HG02840 (cell line): ENCODE measurements around the gene OR4N2.
"Not testable (repeated sequence)": the region's sequence is repeated elsewhere in the genome, so short reads cannot be mapped to it uniquely, and the experiment has no call there.

Experiments
- ATAC-seq: cut with Tn5 transposase; IDR thresholded peaks from one replicate; pipeline ENCODE4 v1.9.1; 2021; ENCODE audit warnings: mild to moderate bottlenecking, moderate library complexity, moderate number of reproducible peaks; ENCODE audit not compliant: unreplicated experiment, low FRiP score

Gene OR4N2, protein sequence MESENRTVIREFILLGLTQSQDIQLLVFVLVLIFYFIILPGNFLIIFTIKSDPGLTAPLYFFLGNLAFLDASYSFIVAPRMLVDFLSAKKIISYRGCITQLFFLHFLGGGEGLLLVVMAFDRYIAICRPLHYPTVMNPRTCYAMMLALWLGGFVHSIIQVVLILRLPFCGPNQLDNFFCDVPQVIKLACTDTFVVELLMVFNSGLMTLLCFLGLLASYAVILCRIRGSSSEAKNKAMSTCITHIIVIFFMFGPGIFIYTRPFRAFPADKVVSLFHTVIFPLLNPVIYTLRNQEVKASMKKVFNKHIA

DNA sequence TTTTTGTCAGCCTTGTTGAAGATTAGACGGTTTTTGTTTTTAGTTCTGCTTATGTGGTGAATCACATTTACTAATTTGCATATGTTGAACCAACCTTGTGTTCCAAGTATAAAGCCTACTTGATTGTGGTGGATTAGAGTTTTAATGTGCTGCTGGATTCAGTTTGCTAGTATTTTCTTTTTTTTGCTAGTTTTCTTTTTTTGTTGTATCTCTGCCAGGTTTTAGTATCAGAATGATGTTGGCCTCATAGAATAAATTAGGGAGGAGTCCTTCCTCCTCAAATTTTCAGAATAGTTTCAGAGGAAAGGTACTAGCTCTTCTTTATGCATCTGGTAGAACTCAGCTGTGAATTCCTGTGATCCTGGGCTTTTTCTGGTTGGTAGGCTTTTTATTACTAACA is at the start of gene OR4N2:
Gene OR4N2, plus strand, starts transcription at position 301 of the 400 bp plus-strand sequence. CDS start 23,679 bp downstream, outside the sequence.
- ATAC-seq, result not testable (repeated sequence)

DNA sequence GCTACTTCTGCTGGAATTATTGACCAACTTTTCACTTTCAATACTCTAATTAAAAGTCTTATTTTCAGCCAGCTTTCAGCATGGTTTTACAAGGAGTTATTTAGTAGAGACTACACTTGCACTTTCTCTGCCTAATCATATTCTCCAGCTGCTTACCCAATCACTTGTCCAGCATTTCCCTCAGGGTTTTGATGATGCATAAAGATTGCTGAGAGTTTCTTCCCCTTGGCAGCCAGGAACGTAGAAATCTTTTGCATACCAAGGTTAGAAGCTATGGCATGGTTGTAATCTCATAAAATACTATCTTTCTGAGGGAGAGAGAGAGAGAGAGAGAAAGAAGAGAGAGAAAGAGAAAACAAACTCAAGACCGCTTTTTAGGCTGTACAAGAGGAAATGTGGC is 49.4 kb upstream of the OR4N2 start:
- no peak for ATAC-seq

DNA sequence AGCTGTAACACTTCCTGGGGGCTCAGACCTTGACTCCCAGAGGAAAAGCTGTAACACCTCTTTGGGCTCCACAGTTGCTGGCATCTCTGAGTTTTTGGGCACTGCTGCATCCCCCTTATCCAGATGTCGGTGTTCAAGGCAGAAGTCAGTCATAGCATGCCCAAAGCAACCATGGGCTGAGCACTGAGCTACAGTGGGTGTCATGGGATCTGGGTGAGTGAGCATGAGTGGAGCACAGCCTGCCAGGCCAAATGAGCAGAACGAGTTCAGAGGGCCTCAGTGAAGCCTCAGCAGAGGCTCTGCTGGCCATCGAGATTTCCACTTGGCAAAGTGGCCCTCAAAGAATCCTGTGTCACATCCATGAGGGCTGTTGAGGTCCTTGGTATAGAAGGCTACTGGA is 32.1 kb upstream of the OR4N2 start:
- not testable (repeated sequence) for ATAC-seq

DNA sequence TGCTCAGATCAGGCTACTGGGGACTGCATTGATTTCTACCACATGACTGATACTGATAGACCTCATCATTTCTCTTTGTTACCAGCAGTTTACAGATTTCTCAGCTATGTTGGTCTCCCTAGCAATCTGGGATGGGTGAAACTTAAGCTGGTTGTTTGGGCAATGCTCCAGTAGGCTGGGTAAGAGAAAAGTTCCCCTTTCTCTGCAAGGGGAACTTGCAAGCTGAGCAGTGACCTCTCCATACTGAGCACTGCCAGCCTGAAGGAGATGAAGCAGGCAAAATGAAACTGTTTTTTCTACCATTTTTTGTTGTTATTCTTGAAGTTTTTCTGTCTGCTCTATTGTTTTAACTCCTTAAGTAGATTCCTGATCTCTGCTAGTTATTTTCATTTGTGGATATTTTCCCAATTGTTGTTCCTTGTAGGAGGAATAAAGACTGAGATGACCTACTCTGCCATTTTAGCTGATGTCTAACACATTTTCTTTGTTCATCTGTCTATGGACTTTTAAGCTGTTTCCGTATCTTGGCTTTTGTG is 31.6 kb upstream of the OR4N2 start:
- no peak for ATAC-seq

DNA sequence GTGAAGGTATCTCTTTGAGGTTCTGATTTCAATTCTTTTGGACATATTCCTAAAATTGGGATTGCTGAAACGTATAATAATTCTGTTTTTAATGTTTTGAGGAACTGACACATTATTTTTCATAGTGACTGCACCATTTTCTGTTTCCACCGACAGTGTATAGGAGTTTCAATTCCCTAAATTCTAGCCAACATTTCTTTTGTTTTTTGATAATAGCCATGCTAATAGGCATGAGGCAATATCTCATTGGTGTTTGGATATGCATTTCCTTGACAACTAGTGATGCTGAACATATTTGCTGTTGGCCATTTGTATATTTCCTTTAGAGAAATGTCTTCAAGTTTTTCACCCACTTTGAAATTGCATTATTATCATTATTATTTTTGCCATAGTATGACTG is 31.1 kb upstream of the OR4N2 start:
- ATAC-seq, result not testable (repeated sequence)

DNA sequence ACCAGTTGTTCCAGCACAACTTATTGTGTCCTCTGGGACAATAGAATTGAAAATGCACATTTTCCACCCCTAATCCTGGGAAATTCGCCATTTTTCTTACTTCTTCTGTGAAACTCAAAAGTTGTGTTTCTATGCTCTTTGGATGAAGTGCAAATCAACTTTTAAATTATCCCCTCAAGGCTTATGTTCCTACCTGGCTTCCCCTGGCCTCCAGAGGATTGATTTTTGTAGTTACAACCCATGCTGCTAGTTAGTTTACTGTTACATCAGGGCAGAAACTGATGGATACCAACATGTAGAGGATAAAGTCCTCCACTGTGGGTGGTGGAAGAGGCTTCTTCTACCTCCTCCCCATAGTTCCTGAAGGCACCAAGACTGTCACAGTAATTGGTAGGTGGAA is 30.4 kb upstream of the OR4N2 start, which contains the start of gene OR4M1:
Gene OR4M1, plus strand, starts transcription at position 301 of the 400 bp plus-strand sequence. CDS start 6,819 bp downstream, outside the sequence.
- ATAC-seq, result not testable (repeated sequence)

DNA sequence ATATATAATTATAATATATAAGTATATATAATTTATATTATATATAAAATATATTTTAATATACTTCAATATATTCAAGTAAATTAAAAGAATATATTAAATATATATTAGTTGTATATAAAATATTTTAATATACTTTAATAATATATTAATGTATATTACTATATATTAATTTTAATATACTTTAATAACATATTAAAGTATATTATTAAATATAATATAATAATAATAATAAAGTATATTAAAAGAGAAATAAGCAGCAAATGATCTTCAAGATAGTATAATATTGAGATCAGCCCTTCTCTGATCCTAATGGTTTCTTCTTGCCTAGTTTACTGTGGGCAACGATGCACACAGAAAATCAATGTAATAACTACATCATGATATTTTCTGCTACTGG is 28.0 kb upstream of the OR4N2 start:
- ATAC-seq, result no peak

DNA sequence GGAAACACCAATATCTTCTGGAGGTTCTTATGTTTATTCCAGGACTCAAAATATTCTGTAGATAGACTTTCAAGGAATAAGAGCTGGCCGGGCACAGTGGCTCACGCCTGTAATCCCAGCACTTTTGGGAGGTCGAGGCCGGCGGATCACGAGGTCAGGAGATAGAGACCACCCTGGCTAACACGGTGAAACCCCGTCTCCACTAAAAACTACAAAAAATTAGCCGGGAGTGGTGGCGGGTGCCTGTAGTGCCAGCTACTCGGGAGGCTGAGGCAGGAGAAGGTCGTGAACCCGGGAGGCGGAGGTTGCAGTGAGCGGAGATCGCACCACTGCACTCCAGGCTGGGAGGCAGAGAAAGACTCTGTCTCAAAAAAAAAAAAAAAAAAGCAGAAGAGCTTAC is 17.7 kb upstream of the OR4N2 start:
- not testable (repeated sequence) for ATAC-seq

DNA sequence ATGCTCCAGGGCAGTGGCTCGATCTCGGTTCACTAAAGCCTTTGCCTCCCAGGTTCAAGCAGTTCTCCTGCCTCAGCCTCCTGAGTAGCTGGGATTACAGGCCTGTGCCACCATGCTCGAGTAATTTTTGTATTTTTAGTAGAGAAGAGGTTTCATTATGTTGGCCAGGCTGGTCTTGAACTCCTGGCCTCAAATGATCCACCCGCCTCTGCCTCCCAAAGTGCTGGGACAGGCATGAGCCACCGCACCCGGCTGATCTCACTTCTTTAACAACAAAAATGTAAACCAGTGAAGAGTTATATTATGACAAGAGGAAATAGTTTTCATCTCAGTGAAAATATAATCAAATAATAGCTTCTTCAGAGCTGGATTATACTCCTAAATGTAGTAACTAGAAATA is 16.3 kb upstream of the OR4N2 start:
- ATAC-seq, result not testable (repeated sequence)

DNA sequence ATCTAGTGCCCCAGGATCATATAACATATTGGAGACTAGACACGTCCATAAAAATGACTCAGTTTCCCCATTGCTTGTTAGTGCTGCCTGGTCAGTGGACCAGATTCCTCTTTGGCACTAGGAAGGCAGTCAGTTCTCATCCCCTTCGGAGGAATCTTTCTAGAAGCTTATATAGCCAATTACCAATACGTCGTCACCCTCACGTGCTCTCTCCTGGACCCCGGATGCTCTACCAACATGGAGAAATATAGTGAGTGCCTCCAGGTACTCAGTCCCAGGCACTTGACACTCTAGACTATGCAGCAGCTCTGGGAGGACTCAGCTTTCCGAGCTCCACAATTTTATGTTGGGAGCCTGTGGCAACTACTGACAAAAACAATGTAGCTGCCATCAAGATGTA is 15.4 kb upstream of the OR4N2 start:
- ATAC-seq, result not testable (repeated sequence)

DNA sequence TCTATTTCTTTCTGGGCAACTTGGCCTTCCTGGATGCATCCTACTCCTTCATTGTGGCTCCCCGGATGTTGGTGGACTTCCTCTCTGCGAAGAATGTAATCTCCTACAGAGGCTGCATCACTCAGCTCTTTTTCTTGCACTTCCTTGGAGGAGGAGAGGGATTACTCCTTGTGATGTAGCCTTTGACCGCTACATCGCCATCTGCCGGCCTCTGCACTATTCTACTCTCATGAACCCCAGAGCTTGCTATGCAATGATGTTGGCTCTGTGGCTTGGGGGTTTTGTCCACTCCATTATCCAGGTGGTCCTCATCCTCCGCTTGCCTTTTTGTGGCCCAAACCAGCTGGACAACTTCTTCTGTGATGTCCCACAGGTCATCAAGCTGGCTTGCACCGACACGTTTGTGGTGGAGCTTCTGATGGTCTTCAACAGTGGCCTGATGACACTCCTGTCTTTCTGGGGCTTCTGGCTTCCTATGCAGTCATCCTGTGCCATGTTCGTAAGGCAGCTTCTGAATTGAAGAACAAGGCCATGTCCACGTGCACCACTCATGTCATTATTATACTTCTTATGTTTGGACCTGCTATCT is 7.0 kb upstream of the OR4N2 start:
- ATAC-seq, result not testable (repeated sequence)

DNA sequence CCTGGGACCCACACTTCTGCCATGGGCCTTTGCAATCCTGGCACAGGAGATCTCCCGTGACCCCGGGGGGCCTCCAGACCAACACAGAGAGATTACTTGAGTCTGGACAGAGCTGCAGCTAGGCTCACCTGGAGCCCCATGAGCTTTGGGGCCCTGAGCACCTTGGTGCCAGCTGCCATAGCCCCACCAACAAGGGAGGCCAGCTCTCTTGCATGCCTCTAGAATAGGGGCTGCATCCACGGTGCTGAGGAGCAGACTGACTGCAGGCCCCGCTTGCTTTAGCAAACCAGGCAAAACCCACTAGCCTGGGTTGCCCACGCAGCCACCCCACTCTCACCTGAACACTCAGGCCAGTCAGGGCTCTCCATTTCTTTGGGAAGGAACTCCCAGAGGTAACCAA is 3.7 kb upstream of the OR4N2 start:
- ATAC-seq, result no peak

DNA sequence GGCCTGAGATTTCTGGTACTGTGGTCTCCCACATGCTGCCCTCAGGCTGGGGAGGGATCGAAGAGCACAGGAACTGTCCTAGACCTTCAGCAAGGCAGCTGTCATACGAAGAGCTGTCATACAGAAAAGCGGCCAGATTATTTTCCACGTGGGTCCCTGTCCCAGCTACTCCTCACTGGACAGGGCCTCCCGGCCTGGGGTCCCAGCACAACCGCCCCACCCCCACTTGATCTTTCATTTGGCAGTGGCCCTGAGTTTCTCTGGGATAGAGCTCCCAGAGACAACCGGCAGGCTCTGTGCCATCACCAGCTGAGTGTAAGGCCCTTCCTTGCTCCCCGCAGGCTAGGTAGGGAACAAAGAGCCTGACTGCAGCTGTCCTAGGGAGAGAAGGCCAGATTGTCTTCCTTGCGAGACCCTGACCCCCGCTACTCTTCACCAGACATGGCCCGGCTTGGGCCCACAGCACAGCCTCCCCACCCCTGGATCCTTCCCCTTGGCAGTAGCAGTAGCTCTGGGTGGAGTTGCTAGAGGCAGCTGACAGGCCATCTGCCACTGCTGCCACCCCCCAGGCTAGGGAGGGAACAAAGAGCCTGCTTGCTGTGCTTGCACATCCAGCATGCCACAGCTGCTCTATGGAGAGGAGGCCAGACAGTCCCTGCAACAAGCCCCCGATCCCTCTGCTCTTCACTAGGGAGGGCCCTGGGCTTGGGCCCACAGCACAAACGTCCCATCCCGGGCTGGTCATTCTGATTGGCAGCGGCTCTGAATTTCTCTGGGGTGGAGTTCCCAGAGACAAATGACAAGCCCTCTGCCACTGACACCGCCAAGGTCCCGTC is 3.1 kb upstream of the OR4N2 start:
- ATAC-seq, result no peak

DNA sequence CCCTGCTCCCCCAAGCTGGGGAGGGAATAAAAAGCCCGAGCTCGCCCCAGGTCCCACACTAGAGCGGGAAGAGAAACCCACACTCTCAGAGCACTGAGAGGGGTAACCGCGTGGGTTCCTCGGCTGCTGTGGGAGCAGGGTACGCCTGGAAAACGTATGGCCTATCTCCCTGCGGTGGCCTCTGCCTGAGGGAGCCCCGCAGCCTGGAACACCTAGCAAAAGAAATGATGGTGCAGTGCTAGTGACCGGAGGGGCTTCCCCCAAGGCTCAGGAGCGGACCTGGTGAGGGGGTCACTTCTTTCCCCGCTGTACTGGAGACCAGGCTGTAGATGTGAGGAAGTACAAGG is 2.5 kb upstream of the OR4N2 start:
- no peak for ATAC-seq

DNA sequence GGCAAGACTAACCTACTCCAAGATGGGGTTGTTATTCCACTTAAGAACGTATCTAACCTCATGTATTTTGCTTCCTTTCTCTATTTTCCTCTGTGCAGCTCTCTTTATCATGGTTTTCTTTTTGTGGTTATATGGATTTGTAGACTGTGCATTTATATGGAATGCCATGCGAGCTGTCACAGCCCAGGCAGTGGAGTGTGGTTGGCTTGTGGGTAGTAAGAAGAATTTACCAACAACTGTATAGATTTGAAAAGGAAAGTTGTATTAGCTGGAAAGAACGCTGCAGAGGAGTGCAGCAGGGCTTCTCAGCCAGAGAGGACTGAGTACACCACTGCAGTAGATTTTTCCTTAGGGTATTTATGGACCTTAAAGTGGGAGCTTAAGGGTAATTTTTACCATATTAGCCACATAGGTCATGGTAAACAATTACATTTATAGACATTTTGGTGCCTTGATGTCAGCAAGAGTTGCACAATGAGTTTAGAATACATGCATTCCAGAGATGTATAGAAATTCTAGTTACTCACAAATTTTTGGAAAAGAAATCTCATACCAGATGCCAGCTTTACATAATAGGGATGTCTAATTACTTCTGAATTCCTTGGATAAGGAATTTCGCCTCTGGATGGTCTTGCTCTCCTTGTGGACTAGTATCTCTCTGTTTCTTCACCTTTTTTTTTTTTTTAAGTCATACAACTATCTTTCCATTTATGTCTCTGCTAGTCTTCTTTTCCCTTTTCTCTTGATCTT is 9.8 kb downstream of the OR4N2 start:
- not testable (repeated sequence) for ATAC-seq

DNA sequence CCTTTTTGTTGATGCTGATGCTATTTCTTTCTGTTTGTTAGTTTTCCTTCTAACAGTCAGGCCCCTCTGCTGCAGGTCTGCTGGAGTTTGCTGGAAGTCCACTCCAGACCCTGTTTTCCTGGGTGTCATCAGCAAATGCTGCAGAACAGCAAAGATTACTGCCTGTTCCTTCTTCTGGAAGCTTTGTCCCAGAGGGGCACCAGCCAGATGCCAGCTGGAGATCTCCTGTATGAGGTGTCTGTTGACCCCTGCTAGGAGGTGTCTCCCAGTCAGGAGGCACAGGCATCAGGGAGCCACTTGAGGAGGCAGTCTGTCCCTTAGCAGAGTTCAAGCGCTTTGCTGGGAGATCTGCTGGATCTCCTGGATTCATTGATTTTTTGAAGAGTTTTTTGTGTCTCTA is 16.3 kb downstream of the OR4N2 start:
- not testable (repeated sequence) for ATAC-seq

DNA sequence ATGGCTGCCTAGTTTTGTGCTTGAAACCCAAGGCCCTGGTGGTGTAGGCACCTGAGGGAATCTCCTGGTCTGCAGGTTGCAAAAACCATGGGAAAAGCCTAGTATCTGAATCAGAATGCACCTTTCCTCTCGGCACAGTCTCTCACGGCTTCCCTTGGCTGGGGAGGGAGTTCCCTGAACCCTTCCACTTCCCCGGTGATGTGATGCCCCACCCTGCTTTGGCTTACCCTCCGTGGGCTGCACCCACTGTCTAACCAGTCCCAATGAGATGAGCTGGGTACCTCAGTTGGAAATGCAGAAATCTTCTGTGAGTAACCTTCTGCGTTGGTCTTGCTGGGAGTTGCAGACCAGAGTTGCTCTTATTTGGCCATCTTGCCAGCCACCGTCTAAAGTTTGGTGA is 17.4 kb downstream of the OR4N2 start:
- ATAC-seq, result not testable (repeated sequence)

DNA sequence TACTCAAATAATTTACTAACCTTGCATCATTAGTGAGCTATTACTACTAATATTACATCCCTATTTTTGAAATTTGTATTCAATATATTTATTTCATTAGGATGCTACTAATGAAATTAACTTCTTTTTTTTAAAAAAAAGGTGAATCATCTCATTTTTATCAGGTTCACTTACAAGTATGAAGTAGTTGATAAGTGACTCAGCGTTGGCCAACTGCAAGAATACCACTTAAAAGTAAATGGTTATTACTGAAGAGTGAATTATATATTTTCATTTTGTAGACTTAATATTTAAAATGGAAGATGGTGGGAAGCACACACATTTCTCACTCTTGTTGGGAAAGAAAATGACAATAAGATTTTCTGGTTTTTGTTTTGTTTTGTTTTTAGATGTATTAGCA is 19.6 kb downstream of the OR4N2 start:
- no peak for ATAC-seq

DNA sequence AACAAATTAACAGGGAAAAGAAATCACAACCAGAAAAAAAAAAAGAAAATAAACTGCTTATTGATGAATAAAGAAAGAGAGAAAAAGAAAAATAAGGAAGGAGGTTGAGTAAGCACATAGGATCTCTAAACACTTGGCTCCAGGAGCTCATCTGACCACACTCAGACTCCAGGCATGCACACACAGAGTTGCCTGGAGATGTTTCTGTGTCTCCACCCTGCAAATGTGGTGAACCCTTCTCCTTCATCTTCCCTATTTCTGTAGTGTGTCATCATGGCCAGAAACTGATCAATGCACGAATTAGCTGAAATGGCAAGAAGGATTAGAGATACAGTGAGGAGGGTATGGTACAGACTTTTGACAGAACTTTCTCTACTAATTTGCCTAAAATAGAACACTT is 20.2 kb downstream of the OR4N2 start:
- no peak for ATAC-seq

DNA sequence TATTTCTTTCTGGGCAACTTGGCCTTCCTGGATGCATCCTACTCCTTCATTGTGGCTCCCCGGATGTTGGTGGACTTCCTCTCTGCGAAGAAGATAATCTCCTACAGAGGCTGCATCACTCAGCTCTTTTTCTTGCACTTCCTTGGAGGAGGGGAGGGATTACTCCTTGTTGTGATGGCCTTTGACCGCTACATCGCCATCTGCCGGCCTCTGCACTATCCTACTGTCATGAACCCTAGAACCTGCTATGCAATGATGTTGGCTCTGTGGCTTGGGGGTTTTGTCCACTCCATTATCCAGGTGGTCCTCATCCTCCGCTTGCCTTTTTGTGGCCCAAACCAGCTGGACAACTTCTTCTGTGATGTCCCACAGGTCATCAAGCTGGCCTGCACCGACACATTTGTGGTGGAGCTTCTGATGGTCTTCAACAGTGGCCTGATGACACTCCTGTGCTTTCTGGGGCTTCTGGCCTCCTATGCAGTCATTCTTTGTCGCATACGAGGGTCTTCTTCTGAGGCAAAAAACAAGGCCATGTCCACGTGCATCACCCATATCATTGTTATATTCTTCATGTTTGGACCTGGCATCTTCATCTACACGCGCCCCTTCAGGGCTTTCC is 24.2 kb downstream of the OR4N2 start:
- ATAC-seq, result not testable (repeated sequence)
